K562 (cell line): Measurements from ENCODE around the gene ELK1. TPM values are rescaled to one million over a fixed set of nuclear protein-coding genes. Genes with fewer than 3 reads are reported as not detected.

Experiments
- ATF1 ChIP-seq, 2 experiments: fragments of 450-650 bp in 1 of 2; IDR thresholded peaks; 2 replicates each; pipeline ENCODE4 v1.6.1; 2016; ENCODE audit warnings: missing compliant biosample characterization in 1 of 2, missing genetic modification characterization in 1 of 2
- BCOR ChIP-seq: fragments of 450-650 bp; IDR thresholded peaks from 2 replicates; pipeline ENCODE4 v1.6.1; 2016
- E2F4 ChIP-seq: sonication (generic); formaldehyde crosslinking; IDR thresholded peaks from 2 replicates; pipeline ENCODE4 v1.8.0; 2022; ENCODE audit warnings: mild to moderate bottlenecking, low read depth, missing genetic modification reagents
- FOSL1 ChIP-seq: fragments of 200-800 bp; sonication (Bioruptor generic); conservative IDR thresholded peaks from 2 replicates; pipeline ENCODE4 v1.6.1; 2016; ENCODE audit warnings: missing genetic modification characterization, missing compliant biosample characterization
- MCM2 ChIP-seq: fragments of 450-650 bp; IDR thresholded peaks from 2 replicates; pipeline ENCODE4 v1.6.1; 2017; ENCODE audit warnings: low read depth, mild to moderate bottlenecking
- MEF2A ChIP-seq: IDR thresholded peaks from 2 replicates; pipeline ENCODE4 v1.6.1; 2011; ENCODE audit warnings: low read depth, mild to moderate bottlenecking, low read length, moderate library complexity; ENCODE audit not compliant: control insufficient read depth
- NKRF ChIP-seq: fragments of 450-650 bp; IDR thresholded peaks from 2 replicates; pipeline ENCODE4 v1.6.1; 2016; ENCODE audit warnings: borderline replicate concordance
- PRMT5 ChIP-seq: sonication (generic); formaldehyde crosslinking; IDR thresholded peaks from 2 replicates; pipeline ENCODE4 v1.5.0; 2020; ENCODE audit warnings: missing genetic modification reagents
- RREB1 ChIP-seq: fragments of 250-450 bp; sonication (Bioruptor Pico); IDR thresholded peaks from 2 replicates; pipeline ENCODE4 v1.4.0; 2020
- SREBF1 ChIP-seq: fragments of 150-350 bp; IDR thresholded peaks from 2 replicates; pipeline ENCODE4 v1.6.1; 2014; ENCODE audit warnings: antibody characterized with exemption, low read depth, low read length, borderline replicate concordance
- ZBTB12 ChIP-seq: fragments of 250-450 bp; sonication (Bioruptor Pico); IDR thresholded peaks from 2 replicates; pipeline ENCODE4 v1.4.0; 2020
- ZNF280A ChIP-seq: fragments of 450-650 bp; IDR thresholded peaks from 2 replicates; pipeline ENCODE4 v1.6.1; 2018; ENCODE audit warnings: mild to moderate bottlenecking, low read depth; ENCODE audit not compliant: partially characterized antibody
- ZNF764 ChIP-seq: fragments of 250-450 bp; sonication (Bioruptor Pico); IDR thresholded peaks from 2 replicates; pipeline ENCODE4 v1.4.0; 2020; ENCODE audit warnings: low read depth, mild to moderate bottlenecking, moderate library complexity
- ZNF77 ChIP-seq: fragments of 250-450 bp; sonication (Bioruptor Pico); IDR thresholded peaks from 2 replicates; pipeline ENCODE4 v1.5.0; 2020
- polyA plus RNA-seq, 8 experiments: library from polyadenylated mRNA; depleted of rRNA in 4 of 8; stranded (reverse) in 5 of 8; unstranded in 3 of 8; fragments of >200 nt; fragmentation: Nextera tagmentation in 2 of 8; fragmentation: Illumina TruSeq in 1 of 8; extraction: Ambion mirVana in 2 of 8; extraction: Trizol in 1 of 8; gene quantifications; 2 replicates each; pipeline versions ENCODE4 v1.2.1 to v1.2.3, GENCODE V29; 2011 to 2014; ENCODE audit warnings: inconsistent platforms in 1 of 8, missing spikeins in 1 of 8
- total RNA-seq, 7 experiments: library from RNA; depleted of rRNA in 6 of 7; stranded (reverse); fragments of >200 nt in 6 of 7; fragmentation: Illumina TruSeq in 2 of 7; extraction: Trizol in 2 of 7; gene quantifications; 2 replicates each; pipeline versions ENCODE4 v1.2.1 to v1.2.3, GENCODE V29; 2011 to 2021; ENCODE audit warnings: low replicate concordance in 1 of 7

The ELK1 gene
- total and polyA plus RNA-seq, 9 of the 15 experiments (the other 6 are each of a cell fraction or from before 2014, with no cell fraction given): 4.4 to 74.9 (median 26.5) TPM

GRCh38 chrX:47619486-47620302 lies 30.7 kb downstream of the ELK1 start, which contains the start of gene SYN1 (continued):
- no peak for TF ChIP-seq RREB1
- no peak for TF ChIP-seq MCM2
- no peak for TF ChIP-seq NKRF
- TF ChIP-seq ZNF77 (CRISPR knock-in tag): no peak
- no peak for TF ChIP-seq ZNF764 (CRISPR knock-in tag)
- peak; percentile 92 for TF ChIP-seq SREBF1
- TF ChIP-seq BCOR: peak; percentile 73
- peak; percentile 73 for TF ChIP-seq FOSL1 (tag)
- TF ChIP-seq ATF1 (CRISPR knock-in tag; IDR thresholded peaks at IDR 0.05): peak; percentile 56
- peak; percentile 98 for TF ChIP-seq ATF1 (tag; IDR thresholded peaks at IDR 0.05)
- peak; percentile 78 for TF ChIP-seq ZBTB12
- TF ChIP-seq ZNF280A: no peak
- TF ChIP-seq E2F4 (CRISPR knock-in tag): peak; percentile 72; the same call in 1 of the 2 replicates
- no peak for TF ChIP-seq MEF2A
- peak; percentile 54; the same call in 1 of the 2 replicates for TF ChIP-seq PRMT5 (CRISPR knock-in tag)
